Heart left ventricle (tissue), 13 donors: Measurements from ENCODE around the gene CPEB1.

ENCODE experiments used
- CTCF ChIP-seq, 12 donors: fragments of 200-600 bp; sonication (generic) in 4 of 12; IDR thresholded peaks; one replicate each; pipeline versions ENCODE4 v1.5.0 to v1.8.0; 2018 to 2022; ENCODE audit warnings: antibody characterized with exemption in 12 of 12, mild to moderate bottlenecking in 5 of 12
- POLR2A ChIP-seq, 2 donors: fragments of 450-650 bp; IDR thresholded peaks; one replicate each; pipeline ENCODE4 v1.6.1; 2017; ENCODE audit warnings: antibody characterized with exemption in 2 of 2, mild to moderate bottlenecking in 2 of 2, moderate library complexity in 2 of 2
- donor health status: ischemic (EF 13 %, LVEDD 7.1; RV severe dilation, severe dysfunction).
- donor health status: DM: no; HTN: yes; CAD: no.
- donor health status: DM: no; HTN: no; CAD: no.
- donor health status: ischemic (EF 25% LVEDD 6.9; RV normal size, moderate dysfunction).
- donor health status: ischemic (EF 25% LVEDD 5.7; RV mildly dilated, moderate dysfunction).
- donor health status: ischemic (EF 35%, LVEDD 5.7; RV mildly dilated, moderate dysfunction).
- donor health status: nonischemic (EF 11% LVEDD 7.7; RV severe dilation, severe dysfunction).
- donor health status: DM: yes; HTN: yes; CAD: no.
- donor health status: PGD.
- donor health status: ischemic (EF 29% LVEDD 5.4; RV normal size, mild dysfunction).
- donor health status: nonischemic (EF 23%, LVEDD 6.1; RV moderate dilation, normal function).

DNA sequence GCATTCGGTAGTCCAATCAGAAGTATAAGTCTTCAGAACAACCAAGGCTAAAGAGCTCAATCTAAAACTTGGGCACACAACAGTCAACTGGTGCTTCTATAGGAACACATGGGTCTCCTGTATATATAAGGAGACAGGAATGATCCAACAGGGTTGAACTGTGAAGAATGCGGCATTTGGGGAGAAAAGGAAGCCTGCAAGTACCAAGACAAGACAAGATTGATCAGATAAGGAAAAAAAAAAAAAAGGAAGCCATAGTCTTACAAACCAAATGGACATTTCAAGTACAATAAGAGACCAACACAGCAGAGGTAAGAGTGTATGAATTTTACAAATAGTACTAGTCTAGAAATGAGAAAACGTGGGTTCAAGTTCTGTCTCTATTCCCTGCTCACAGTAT, 6.5 kb downstream of the CPEB1 start:
- TF ChIP-seq CTCF (IDR thresholded peaks at IDR 0.05): no peak
- TF ChIP-seq POLR2A (IDR thresholded peaks at IDR 0.05): no peak
